ENCODE measurements around the gene VASP. TPM values are rescaled to one million over a fixed set of nuclear protein-coding genes. Genes with fewer than 3 reads are reported as not detected.

The VASP gene
- total and polyA plus RNA-seq, 2 experiments from 2014 or later = 60.3 to 147 TPM

GRCh38 chr19:45462174-45462573, 45.1 kb upstream of the VASP start (continued):
- no peak for TF ChIP-seq ZNF462 (CRISPR knock-in tag; IDR thresholded peaks at IDR 0.05)
- TF ChIP-seq POLR2AphosphoS5 (IDR thresholded peaks at IDR 0.05; ENCODE audit: low read depth) = no peak
- TF ChIP-seq CREB1 (CRISPR knock-in tag; IDR thresholded peaks at IDR 0.05; ENCODE audit: low read depth) = no peak

DNA sequence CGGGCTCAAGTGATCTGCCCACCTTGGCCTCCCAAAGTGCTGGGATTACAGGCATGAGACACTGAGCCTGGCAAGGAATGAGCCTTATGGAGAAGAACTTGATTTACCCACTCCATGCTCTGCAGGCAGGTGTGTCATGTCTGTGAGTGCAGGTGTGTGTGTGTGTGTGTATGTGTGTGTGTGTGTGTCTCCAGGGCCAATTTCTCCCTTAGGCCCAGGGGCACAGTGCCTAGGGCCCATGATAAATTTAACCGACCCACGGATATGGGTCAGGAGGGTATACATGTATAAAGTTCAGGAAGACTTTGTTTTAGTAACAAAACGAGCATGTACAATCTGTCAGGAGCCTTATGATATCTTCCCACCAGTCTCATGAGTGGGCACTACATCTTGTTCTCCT, 44.0 kb upstream of the VASP start:
- Histone ChIP-seq H3K27ac (ENCODE audit: low read depth) (no peak overlapping the region), H3K79me2 (replicated peaks; ENCODE audit: insufficient read depth) (no peaks in the 10 kb centered on the region), H2AFZ (no peak overlapping the region), H3K4me1 (ENCODE audit: insufficient read depth) (peaks cover 9% of the 10 kb centered on the region; the same call in 1 of the 2 replicates), H3K36me3 (ENCODE audit: insufficient read depth) (no peaks in the 10 kb centered on the region), H3K9me2 (ENCODE audit: insufficient read depth) (no peaks in the 10 kb centered on the region), H3K27me3 (ENCODE audit: insufficient read depth) (peaks cover 16% of the 10 kb centered on the region), H3F3A (replicated peaks; ENCODE audit: low read depth) (peaks cover 6% of the 10 kb centered on the region), H3K4me2 (no peak overlapping the region), H3K4me3 (no peak overlapping the region), H4K20me1 (replicated peaks; ENCODE audit: insufficient read depth) (no peaks in the 10 kb centered on the region; the same call in 1 of the 2 replicates)
- Mint-ChIP-seq H3K4me3 (no peak overlapping the region), H3K27ac (no peak overlapping the region), H3K4me1 (peaks cover 6% of the 10 kb centered on the region), H3K27me3 (ENCODE audit: insufficient read depth, low read depth, poor library complexity) (peaks cover 11% of the 10 kb centered on the region), H3K36me3 (ENCODE audit: low read depth) (no peaks in the 10 kb centered on the region), H3K9me3 (no peaks in the 10 kb centered on the region; the same call in 2 of the 3 replicates)
- DNase-seq (ENCODE audit: low spot score) (no peak), ATAC-seq (no peak)
- TF ChIP-seq EZH2phosphoT487 (IDR thresholded peaks at IDR 0.05; ENCODE audit: unreplicated experiment) (no peak), CTCF (conservative IDR thresholded peaks at IDR 0.05; ENCODE audit: low read depth in 2 of 2) (no peak), JUNB (IDR thresholded peaks at IDR 0.05; ENCODE audit: unreplicated experiment) (no peak), EZH2 (IDR thresholded peaks at IDR 0.05; ENCODE audit: low read depth, unreplicated experiment) (no peak), CREB1 (CRISPR knock-in tag; IDR thresholded peaks at IDR 0.05; ENCODE audit: low read depth) (no peak)
- TF ChIP-seq, protein P1, sequence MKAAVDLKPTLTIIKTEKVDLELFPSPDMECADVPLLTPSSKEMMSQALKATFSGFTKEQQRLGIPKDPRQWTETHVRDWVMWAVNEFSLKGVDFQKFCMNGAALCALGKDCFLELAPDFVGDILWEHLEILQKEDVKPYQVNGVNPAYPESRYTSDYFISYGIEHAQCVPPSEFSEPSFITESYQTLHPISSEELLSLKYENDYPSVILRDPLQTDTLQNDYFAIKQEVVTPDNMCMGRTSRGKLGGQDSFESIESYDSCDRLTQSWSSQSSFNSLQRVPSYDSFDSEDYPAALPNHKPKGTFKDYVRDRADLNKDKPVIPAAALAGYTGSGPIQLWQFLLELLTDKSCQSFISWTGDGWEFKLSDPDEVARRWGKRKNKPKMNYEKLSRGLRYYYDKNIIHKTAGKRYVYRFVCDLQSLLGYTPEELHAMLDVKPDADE (IDR thresholded peaks at IDR 0.05) = no peak
- TF ChIP-seq, protein P2, sequence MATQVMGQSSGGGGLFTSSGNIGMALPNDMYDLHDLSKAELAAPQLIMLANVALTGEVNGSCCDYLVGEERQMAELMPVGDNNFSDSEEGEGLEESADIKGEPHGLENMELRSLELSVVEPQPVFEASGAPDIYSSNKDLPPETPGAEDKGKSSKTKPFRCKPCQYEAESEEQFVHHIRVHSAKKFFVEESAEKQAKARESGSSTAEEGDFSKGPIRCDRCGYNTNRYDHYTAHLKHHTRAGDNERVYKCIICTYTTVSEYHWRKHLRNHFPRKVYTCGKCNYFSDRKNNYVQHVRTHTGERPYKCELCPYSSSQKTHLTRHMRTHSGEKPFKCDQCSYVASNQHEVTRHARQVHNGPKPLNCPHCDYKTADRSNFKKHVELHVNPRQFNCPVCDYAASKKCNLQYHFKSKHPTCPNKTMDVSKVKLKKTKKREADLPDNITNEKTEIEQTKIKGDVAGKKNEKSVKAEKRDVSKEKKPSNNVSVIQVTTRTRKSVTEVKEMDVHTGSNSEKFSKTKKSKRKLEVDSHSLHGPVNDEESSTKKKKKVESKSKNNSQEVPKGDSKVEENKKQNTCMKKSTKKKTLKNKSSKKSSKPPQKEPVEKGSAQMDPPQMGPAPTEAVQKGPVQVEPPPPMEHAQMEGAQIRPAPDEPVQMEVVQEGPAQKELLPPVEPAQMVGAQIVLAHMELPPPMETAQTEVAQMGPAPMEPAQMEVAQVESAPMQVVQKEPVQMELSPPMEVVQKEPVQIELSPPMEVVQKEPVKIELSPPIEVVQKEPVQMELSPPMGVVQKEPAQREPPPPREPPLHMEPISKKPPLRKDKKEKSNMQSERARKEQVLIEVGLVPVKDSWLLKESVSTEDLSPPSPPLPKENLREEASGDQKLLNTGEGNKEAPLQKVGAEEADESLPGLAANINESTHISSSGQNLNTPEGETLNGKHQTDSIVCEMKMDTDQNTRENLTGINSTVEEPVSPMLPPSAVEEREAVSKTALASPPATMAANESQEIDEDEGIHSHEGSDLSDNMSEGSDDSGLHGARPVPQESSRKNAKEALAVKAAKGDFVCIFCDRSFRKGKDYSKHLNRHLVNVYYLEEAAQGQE (IDR thresholded peaks at IDR 0.05; ENCODE audit: unreplicated experiment) = no peak

Measured in GM23338 (cell line).